ENCODE data around the gene SNRNP40.
"Not testable (repeated sequence)": the region's sequence is repeated elsewhere in the genome, so short reads cannot be mapped to it uniquely, and the experiment has no call there.

Gene SNRNP40

GRCh38 chr1:31282426-31282825, 14.2 kb downstream of the SNRNP40 start:
- DNase-seq = not testable (repeated sequence)

GRCh38 chr1:31273619-31274018, 23.0 kb downstream of the SNRNP40 start:
- DNase-seq = no peak

GRCh38 chr1:31272369-31272768, 24.2 kb downstream of the SNRNP40 start:
- no peak for DNase-seq

- DNase-seq = no peak
These were observed 30.0 kb downstream of the SNRNP40 start for GRCh38 chr1:31266547-31266946.

- DNase-seq = no peak
These were observed 31.7 kb downstream of the SNRNP40 start for GRCh38 chr1:31264790-31265386.

GRCh38 chr1:31263408-31263807, 33.2 kb downstream of the SNRNP40 start:
- DNase-seq = no peak

- DNase-seq = not testable (repeated sequence)
These were observed 34.2 kb downstream of the SNRNP40 start for GRCh38 chr1:31262393-31262792.

- no peak for DNase-seq
These were observed 34.7 kb downstream of the SNRNP40 start for GRCh38 chr1:31261916-31262315.

- no peak for DNase-seq
These were observed 36.8 kb downstream of the SNRNP40 start for GRCh38 chr1:31259746-31260145.

GRCh38 chr1:31258581-31258980, 38.0 kb downstream of the SNRNP40 start:
- DNase-seq = no peak

GRCh38 chr1:31257213-31257612, 39.4 kb downstream of the SNRNP40 start:
- no peak for DNase-seq

GRCh38 chr1:31249854-31250253, 46.7 kb downstream of the SNRNP40 start:
- DNase-seq = no peak

- DNase-seq = no peak
These were observed 48.3 kb downstream of the SNRNP40 start for GRCh38 chr1:31248276-31248675.

GRCh38 chr1:31244326-31244725, 52.3 kb downstream of the SNRNP40 start:
- DNase-seq = no peak

GRCh38 chr1:31243501-31244286, 52.9 kb downstream of the SNRNP40 start:
- DNase-seq = no peak

- no peak for DNase-seq
These were observed 55.3 kb downstream of the SNRNP40 start for GRCh38 chr1:31241321-31241720.

GRCh38 chr1:31239653-31240241, 56.8 kb downstream of the SNRNP40 start, which contains the start of gene NKAIN1:
Gene NKAIN1 (minus strand): TSS chr1:31239887. CDS start chr1:31239547, 340 bp downstream.
- DNase-seq = no peak

GRCh38 chr1:31238986-31239613, 57.5 kb downstream of the SNRNP40 start:
- DNase-seq = no peak

GRCh38 chr1:31238612-31238985, 58.0 kb downstream of the SNRNP40 start:
- no peak for DNase-seq

- DNase-seq = no peak
These were observed 61.7 kb downstream of the SNRNP40 start for GRCh38 chr1:31234870-31235269.

- DNase-seq = no peak
These were observed 62.4 kb downstream of the SNRNP40 start for GRCh38 chr1:31234123-31234708.

GRCh38 chr1:31232689-31233088, 63.9 kb downstream of the SNRNP40 start:
- no peak for DNase-seq

- DNase-seq = no peak
These were observed 64.8 kb downstream of the SNRNP40 start for GRCh38 chr1:31231802-31232201.
